Fibroblast of mammary gland (primary cell): ENCODE results near the gene NOS1AP.
"Not testable (repeated sequence)": the region's sequence is repeated elsewhere in the genome, so short reads cannot be mapped to it uniquely, and the experiment has no call there.

ENCODE experiments used
- DNase-seq: peaks from one replicate; pipeline ENCODE4 v3.0.0-alpha.2; 2010; ENCODE audit warnings: low read depth
- H3K4me3 ChIP-seq: 2 replicates; pipeline ENCODE4 v1.5.1; 2011; ENCODE audit warnings: low read depth, mild to moderate bottlenecking, low read length, moderate library complexity; ENCODE audit not compliant: control insufficient read depth
- TF ChIP-seq, protein P1 (sequence below): conservative IDR thresholded peaks from 2 replicates; pipeline ENCODE4 v1.5.1; 2011; ENCODE audit warnings: low read depth, low read length, inconsistent platforms; ENCODE audit not compliant: control insufficient read depth, insufficient read depth

The NOS1AP gene

DNA sequence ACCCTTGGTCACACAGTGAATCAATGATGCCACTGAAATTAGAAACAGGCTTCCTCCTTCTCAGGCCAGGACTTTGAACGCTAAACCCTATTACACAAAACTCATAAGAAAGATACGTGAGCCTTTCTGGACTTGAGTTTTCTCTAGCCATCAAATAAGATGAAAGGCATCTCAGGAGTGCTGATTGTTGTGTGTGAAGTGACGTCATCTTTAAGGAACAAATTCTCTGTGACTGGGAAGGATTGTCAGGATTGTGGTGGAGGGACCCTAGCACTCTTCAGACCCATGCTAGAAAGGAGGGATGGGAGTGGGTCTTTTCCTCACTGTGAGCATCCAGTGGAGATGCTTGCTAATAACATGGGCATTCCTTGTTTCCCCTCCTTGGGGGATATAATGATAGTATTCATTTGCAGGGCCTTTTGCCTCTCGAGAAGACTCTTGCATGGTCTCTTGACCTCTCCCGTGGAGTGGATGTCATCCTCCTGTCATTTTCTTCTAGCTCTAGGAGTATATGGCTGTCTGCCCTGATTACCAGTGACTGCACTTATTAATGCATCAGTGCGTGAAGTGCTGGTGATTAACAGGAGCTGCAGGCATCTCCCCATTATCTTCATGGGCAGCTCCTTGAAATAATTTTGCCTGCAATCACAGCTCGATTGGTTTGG is 267.3 kb downstream of the NOS1AP start:
- no peak for DNase-seq
- TF ChIP-seq, protein P1, sequence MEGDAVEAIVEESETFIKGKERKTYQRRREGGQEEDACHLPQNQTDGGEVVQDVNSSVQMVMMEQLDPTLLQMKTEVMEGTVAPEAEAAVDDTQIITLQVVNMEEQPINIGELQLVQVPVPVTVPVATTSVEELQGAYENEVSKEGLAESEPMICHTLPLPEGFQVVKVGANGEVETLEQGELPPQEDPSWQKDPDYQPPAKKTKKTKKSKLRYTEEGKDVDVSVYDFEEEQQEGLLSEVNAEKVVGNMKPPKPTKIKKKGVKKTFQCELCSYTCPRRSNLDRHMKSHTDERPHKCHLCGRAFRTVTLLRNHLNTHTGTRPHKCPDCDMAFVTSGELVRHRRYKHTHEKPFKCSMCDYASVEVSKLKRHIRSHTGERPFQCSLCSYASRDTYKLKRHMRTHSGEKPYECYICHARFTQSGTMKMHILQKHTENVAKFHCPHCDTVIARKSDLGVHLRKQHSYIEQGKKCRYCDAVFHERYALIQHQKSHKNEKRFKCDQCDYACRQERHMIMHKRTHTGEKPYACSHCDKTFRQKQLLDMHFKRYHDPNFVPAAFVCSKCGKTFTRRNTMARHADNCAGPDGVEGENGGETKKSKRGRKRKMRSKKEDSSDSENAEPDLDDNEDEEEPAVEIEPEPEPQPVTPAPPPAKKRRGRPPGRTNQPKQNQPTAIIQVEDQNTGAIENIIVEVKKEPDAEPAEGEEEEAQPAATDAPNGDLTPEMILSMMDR, result no peak
- H3K4me3 ChIP-seq, result no peak overlapping the region

DNA sequence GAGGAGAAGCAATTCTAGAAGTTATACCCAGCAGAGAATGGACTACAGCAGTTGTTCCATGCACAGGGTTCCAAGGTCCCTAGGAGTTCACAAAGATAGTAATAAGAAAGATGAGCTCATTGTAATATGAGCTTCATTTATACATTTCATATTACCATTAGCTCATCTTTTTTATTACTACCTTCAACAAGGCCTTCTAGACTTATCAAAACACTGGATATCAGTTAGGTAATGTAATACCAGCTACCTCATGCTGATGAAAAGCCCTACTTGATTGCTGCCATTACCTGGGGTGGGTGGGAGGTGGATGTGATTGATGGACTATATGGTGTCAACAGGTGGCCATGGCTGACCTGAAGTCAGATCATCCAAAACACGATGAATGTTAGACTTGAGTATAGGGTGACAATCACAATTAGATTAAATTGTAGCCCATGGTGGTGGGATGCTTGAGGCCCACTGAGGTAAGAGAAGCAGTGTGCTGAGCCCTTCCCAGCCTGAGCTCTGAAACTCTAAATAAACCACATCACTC is 273.0 kb downstream of the NOS1AP start:
- TF ChIP-seq, protein P1, result no peak
- no peak overlapping the region for H3K4me3 ChIP-seq

DNA sequence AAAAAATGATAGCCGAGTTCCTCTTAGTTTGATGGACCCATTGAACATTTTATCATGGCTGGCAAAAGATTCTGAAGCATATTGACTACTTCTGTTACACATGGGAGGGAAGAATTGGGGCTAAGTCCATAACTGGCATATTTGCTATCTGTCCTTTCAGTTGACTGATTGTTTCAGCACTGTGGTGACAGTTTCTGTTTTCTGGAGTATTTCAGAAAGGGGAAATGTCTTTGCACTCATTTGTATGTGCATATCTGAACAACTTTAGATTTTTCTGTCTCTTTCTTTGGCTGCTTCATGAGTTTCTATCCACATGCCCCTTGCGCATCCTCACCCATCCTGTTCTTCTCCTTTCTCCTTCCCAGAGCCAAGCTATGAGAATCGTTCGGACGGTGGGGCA is 274.0 kb downstream of the NOS1AP start:
- DNase-seq, result no peak
- H3K4me3 ChIP-seq, result no peak overlapping the region
- TF ChIP-seq, protein P1, result no peak

More for the DNA sequence above, 273.0 kb downstream of the NOS1AP start:
- no peak for DNase-seq

DNA sequence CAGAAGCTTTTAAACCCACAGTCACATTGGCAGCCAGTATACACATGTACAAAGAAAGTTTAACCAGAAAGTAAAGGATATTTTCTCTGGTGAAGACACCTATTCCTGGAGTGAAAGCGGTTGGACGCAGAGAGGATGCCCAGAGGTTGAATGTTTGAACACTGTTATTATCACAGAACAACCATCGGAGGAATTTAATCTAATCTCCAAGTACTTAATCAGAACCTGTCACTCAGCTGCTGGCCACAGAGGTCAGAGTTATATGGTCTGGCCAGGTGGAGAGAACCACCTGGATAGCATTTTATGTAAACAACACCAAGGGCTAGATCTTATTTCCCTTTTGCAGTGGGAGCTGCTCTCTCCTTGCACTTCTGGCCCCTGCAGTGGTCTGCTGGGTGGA is 277.8 kb downstream of the NOS1AP start:
- no peak overlapping the region for H3K4me3 ChIP-seq
- TF ChIP-seq, protein P1, result no peak
- no peak for DNase-seq

DNA sequence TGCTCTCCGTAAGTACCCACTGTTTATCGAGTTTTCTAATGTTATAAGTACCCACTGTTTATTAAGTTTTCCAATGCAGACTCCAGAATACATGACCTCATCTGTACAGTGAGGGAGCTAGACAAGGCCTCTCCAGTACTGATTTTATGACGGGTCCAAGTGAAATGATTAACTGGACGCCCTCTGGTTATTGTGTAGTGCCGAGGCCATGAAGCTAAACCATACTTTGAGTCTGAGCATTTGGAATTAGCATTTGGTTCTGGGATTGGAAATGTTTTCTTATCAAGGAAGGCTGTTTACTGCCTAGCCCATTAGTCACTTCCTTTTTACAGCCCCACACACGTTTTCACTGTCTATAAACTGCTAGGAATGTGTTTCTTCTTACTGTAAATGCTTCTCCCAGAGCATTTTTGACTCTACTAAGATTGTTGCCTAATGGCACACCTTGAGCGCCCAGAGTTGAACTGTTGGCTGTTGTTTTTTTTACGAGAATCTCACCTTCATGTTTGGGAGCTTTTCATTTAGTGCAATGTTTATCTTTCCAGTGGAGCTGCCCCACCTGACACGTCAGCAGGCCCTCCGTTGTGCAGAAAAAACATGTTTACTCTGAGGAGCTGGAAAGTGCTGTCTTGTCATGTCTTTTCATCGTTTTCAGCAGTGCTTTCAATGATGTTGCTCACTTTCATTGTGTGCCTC is 280.3 kb downstream of the NOS1AP start:
- peak; percentile 41 for DNase-seq
- no peak overlapping the region for H3K4me3 ChIP-seq
- TF ChIP-seq, protein P1, result no peak

DNA sequence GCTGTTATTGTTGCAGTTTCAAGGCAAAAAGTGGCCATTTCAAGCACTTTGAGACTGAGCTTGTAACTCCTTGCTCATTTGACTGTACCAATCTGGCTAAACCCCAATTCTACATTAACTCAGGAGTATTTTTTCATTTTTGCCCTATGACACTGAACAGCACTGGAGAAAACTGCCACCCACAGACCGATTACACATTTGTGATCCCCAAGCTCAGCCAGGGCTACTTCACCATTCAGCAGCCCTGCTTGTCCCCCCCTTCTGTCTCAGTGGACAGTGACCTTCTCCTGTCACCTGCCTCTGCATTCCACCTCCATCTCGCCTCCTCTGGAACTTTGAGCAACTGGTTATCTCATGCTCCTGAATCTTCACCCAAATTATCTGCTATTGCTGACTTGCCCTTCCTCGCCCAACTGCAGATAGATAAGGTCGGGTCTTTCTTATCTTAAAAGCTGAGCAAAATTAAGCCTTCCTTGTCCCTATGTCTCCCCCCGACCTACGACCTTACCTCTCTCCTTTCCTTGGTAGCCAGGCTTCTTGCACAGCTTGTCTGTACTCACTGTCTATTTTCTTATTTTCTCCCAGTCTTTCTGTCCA is 281.9 kb downstream of the NOS1AP start:
- no peak for DNase-seq
- no peak overlapping the region for H3K4me3 ChIP-seq
- TF ChIP-seq, protein P1, result no peak

DNA sequence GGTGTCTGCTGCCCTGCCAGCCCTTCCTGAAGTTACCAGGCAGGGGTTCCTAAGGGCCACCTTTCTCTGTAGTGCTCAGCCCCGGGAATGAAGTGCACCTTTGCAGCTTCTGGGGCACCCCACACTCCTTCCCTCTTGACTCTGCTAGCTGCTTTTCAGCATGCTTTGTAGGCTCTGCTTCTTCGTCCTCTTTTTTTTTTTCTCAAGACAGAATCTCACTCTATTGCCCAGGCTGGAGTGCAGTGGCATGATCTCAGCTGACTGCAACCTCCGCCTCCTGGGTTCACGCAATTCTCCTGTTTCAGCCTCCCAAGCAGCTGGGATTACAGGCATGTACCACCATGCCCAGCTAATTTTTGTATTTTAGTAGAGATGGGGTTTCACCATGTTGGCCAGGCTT is 282.4 kb downstream of the NOS1AP start:
- H3K4me3 ChIP-seq, DNase-seq: not testable (repeated sequence)
